Astrocyte (in vitro differentiated cells and primary cell): Measurements from ENCODE around the gene BICRAL. TPM values are rescaled to one million over a fixed set of nuclear protein-coding genes. Genes with fewer than 3 reads are reported as not detected.

Experiments
- DNase-seq: peaks from one replicate; pipeline ENCODE4 v3.0.0-alpha.2; 2010; ENCODE audit warnings: low read depth
- FAIRE-seq: peaks from 2 replicates; lab custom pipeline; 2011; peaks lifted over from hg19 to GRCh38; lab: Jason Lieb, UNC
- H2AFZ ChIP-seq: 2 replicates; pipeline ENCODE4 v1.6.0; 2012; ENCODE audit warnings: low read depth, low read length, inconsistent platforms
- H3K27ac ChIP-seq: 2 replicates; pipeline ENCODE4 v1.5.1; 2011; ENCODE audit warnings: low read depth, low read length, inconsistent platforms
- H3K27me3 ChIP-seq: 2 replicates; pipeline ENCODE4 v1.6.0; 2011; ENCODE audit warnings: low read length, inconsistent platforms; ENCODE audit not compliant: insufficient read depth
- H3K36me3 ChIP-seq: 2 replicates; pipeline ENCODE4 v1.5.1; 2011; ENCODE audit warnings: low read length, inconsistent platforms; ENCODE audit not compliant: insufficient read depth
- H3K4me1 ChIP-seq: 2 replicates; pipeline ENCODE4 v1.5.1; 2011; ENCODE audit warnings: low read length, inconsistent platforms; ENCODE audit not compliant: insufficient read depth
- H3K4me2 ChIP-seq: 2 replicates; pipeline ENCODE4 v1.6.0; 2012; ENCODE audit warnings: low read length, inconsistent platforms
- H3K4me3 ChIP-seq: 2 replicates; pipeline ENCODE4 v1.5.1; 2011; ENCODE audit warnings: low read depth, mild to moderate bottlenecking, low read length, inconsistent platforms; ENCODE audit not compliant: insufficient read depth
- H3K79me2 ChIP-seq: 2 replicates; pipeline ENCODE4 v1.6.0; 2012; ENCODE audit warnings: mild to moderate bottlenecking, low read length, inconsistent platforms; ENCODE audit not compliant: insufficient read depth
- H3K9ac ChIP-seq: 2 replicates; pipeline ENCODE4 v1.6.0; 2012; ENCODE audit warnings: mild to moderate bottlenecking, low read length, inconsistent platforms
- H3K9me3 ChIP-seq: 2 replicates; pipeline ENCODE4 v1.5.1; 2012; ENCODE audit warnings: low read depth, mild to moderate bottlenecking, low read length, inconsistent platforms; ENCODE audit not compliant: insufficient read depth
- H4K20me1 ChIP-seq: 2 replicates; pipeline ENCODE4 v1.6.0; 2012; ENCODE audit warnings: low read length, inconsistent platforms; ENCODE audit not compliant: insufficient read depth
- H3K27ac Mint-ChIP-seq: one replicate; pipeline ENCODE4 v1.8.0; 2021; ENCODE audit warnings: mild to moderate bottlenecking, mixed read lengths; ENCODE audit not compliant: unreplicated experiment
- H3K27me3 Mint-ChIP-seq: one replicate; pipeline ENCODE4 v1.8.0; 2021; ENCODE audit warnings: low read depth, mixed read lengths; ENCODE audit not compliant: unreplicated experiment
- H3K36me3 Mint-ChIP-seq: one replicate; pipeline ENCODE4 v1.8.0; 2021; ENCODE audit warnings: low read depth, mixed read lengths; ENCODE audit not compliant: unreplicated experiment
- H3K4me1 Mint-ChIP-seq: one replicate; pipeline ENCODE4 v1.8.0; 2021; ENCODE audit warnings: low read depth, mixed read lengths; ENCODE audit not compliant: unreplicated experiment
- H3K4me3 Mint-ChIP-seq: one replicate; pipeline ENCODE4 v1.8.0; 2021; ENCODE audit warnings: mild to moderate bottlenecking, moderate library complexity, mixed read lengths; ENCODE audit not compliant: unreplicated experiment
- H3K9me3 Mint-ChIP-seq: one replicate; pipeline ENCODE4 v1.8.0; 2021; ENCODE audit warnings: mild to moderate bottlenecking, mixed read lengths; ENCODE audit not compliant: unreplicated experiment
- EZH2 ChIP-seq: IDR thresholded peaks from 2 replicates; pipeline ENCODE4 v1.6.1; 2012; ENCODE audit warnings: mild to moderate bottlenecking, low read length, inconsistent platforms; ENCODE audit not compliant: insufficient read depth
- total RNA-seq: library from RNA; stranded (reverse); gene quantifications from 2 replicates; pipeline ENCODE4 v1.2.1, GENCODE V29; 2021
- TF ChIP-seq, protein P1 (sequence below): IDR thresholded peaks from 2 replicates; pipeline ENCODE4 v1.5.1; 2011; ENCODE audit warnings: low read depth, mild to moderate bottlenecking, inconsistent platforms, low read length, moderate library complexity; ENCODE audit not compliant: insufficient read depth

Gene BICRAL
- total RNA-seq, 1 donor from 2014 or later, result 5.9 TPM

DNA sequence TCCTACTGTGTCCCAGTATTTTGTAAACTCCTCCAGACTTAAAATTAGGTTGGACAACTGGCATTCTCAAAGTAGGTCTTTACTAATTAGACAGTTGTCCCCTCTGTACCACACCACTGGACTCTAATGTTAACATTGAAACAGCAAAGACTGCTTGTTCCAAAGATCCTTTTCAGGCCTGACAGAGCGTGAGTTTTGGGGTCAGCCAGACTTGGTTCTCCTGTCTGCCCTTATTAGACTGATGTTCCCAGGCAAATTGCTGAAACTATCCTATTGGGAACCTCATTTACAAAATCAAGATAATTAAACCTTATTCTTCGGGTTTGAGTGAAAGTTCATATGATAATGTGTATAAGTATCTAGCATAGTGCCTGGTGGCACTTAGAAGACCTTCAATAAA is 3.7 kb upstream of the BICRAL start:
- H3K27ac ChIP-seq, result no peak overlapping the region
- H3K27ac Mint-ChIP-seq, result no peak overlapping the region
- FAIRE-seq, result no peak

DNA sequence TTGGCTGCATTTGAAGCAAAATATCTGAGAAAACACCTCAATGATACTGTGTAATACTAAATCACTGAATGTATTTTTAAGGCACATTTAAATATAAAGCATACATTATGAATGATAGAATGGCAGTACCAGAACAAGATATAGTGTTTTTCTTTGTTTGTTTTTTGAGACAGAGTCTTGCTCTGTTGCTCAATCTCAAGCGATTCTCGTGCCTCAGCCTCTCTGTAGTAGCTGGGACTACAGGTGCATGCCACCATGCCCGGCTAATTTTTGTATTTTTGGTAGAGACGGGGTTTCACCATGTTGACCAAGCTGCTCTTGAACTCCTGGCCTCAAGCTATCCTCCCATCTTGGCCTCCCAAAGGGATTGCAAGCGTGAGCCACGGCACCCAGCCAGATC is 2.3 kb upstream of the BICRAL start:
- Histone ChIP-seq H3K36me3 (no peaks in the 10 kb centered on the region), H3K9me3 (no peaks in the 10 kb centered on the region), H4K20me1 (no peaks in the 10 kb centered on the region), H2AFZ (no peak overlapping the region), H3K79me2 (peaks cover 17% of the 10 kb centered on the region), H3K27ac (no peak overlapping the region), H3K27me3 (no peaks in the 10 kb centered on the region), H3K4me3 (no peak overlapping the region), H3K4me1 (peaks cover 5% of the 10 kb centered on the region), H3K9ac (no peak overlapping the region), H3K4me2 (no peak overlapping the region)
- Mint-ChIP-seq H3K36me3 (no peaks in the 10 kb centered on the region), H3K4me3 (no peak overlapping the region), H3K27ac (no peak overlapping the region), H3K27me3 (no peaks in the 10 kb centered on the region), H3K9me3 (no peaks in the 10 kb centered on the region), H3K4me1 (peaks cover 25% of the 10 kb centered on the region)
- FAIRE-seq, result no peak
- no peak for TF ChIP-seq EZH2
- TF ChIP-seq, protein P1, sequence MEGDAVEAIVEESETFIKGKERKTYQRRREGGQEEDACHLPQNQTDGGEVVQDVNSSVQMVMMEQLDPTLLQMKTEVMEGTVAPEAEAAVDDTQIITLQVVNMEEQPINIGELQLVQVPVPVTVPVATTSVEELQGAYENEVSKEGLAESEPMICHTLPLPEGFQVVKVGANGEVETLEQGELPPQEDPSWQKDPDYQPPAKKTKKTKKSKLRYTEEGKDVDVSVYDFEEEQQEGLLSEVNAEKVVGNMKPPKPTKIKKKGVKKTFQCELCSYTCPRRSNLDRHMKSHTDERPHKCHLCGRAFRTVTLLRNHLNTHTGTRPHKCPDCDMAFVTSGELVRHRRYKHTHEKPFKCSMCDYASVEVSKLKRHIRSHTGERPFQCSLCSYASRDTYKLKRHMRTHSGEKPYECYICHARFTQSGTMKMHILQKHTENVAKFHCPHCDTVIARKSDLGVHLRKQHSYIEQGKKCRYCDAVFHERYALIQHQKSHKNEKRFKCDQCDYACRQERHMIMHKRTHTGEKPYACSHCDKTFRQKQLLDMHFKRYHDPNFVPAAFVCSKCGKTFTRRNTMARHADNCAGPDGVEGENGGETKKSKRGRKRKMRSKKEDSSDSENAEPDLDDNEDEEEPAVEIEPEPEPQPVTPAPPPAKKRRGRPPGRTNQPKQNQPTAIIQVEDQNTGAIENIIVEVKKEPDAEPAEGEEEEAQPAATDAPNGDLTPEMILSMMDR, result no peak
- DNase-seq, result no peak

More for the DNA sequence above, 3.7 kb upstream of the BICRAL start:
- H3K36me3 Mint-ChIP-seq, result no peaks in the 10 kb centered on the region
- H3K4me2 ChIP-seq, result no peak overlapping the region
- H3K27me3 Mint-ChIP-seq, result no peaks in the 10 kb centered on the region
- no peaks in the 10 kb centered on the region for H3K36me3 ChIP-seq
- no peaks in the 10 kb centered on the region for H4K20me1 ChIP-seq
- H2AFZ ChIP-seq, result no peak overlapping the region
- peaks cover 3% of the 10 kb centered on the region for H3K79me2 ChIP-seq
- no peak overlapping the region for H3K4me3 Mint-ChIP-seq
- no peaks in the 10 kb centered on the region for H3K27me3 ChIP-seq
- no peaks in the 10 kb centered on the region for H3K9me3 ChIP-seq
- DNase-seq, result no peak
- H3K4me1 ChIP-seq, result peaks cover 3% of the 10 kb centered on the region
- no peak overlapping the region for H3K9ac ChIP-seq
- TF ChIP-seq, protein P1, result no peak
- no peak for TF ChIP-seq EZH2
- H3K9me3 Mint-ChIP-seq, result no peaks in the 10 kb centered on the region
- peaks cover 25% of the 10 kb centered on the region for H3K4me1 Mint-ChIP-seq
- no peak overlapping the region for H3K4me3 ChIP-seq

DNA sequence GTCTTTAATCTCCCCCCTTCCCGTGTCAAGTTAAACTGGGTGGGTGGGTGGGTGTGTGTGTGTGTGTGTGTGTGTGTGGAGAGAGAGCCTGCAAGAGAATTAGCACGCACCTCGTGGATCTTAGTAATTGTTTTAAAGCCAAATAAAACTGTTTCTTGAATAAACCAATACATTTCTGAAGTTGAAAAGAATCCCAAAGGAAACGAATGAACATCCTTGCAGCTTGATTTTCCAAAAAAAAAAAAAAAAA is 381 bp upstream of the BICRAL start:
- peak overlapping the region; percentile 82 for H3K4me3 Mint-ChIP-seq
- peaks cover 11% of the 10 kb centered on the region for H3K4me1 ChIP-seq
- peaks cover 25% of the 10 kb centered on the region for H3K4me1 Mint-ChIP-seq
- peak; percentile 38 for DNase-seq
- H3K36me3 Mint-ChIP-seq, result no peaks in the 10 kb centered on the region
- peaks cover 36% of the 10 kb centered on the region for H3K79me2 ChIP-seq
- TF ChIP-seq EZH2, result no peak
- TF ChIP-seq, protein P1, result no peak
- peak overlapping the region; percentile 62 for H3K4me3 ChIP-seq
- peak overlapping the region; percentile 100 for H3K9ac ChIP-seq
- H3K27me3 ChIP-seq, result no peaks in the 10 kb centered on the region
- no peaks in the 10 kb centered on the region for H3K27me3 Mint-ChIP-seq
- H3K9me3 ChIP-seq, result no peaks in the 10 kb centered on the region
- H2AFZ ChIP-seq, result no peak overlapping the region
- H3K27ac ChIP-seq, result peak overlapping the region; percentile 99
- no peak for FAIRE-seq
- peak overlapping the region; percentile 88 for H3K27ac Mint-ChIP-seq
- H4K20me1 ChIP-seq, result peaks cover 2% of the 10 kb centered on the region
- H3K9me3 Mint-ChIP-seq, result no peaks in the 10 kb centered on the region
- peak overlapping the region; percentile 91 for H3K4me2 ChIP-seq
- H3K36me3 ChIP-seq, result no peaks in the 10 kb centered on the region
